ENCODE data around the gene LRRC3. TPM values are rescaled to one million over a fixed set of nuclear protein-coding genes. Genes with fewer than 3 reads are reported as not detected.

The LRRC3 gene
- total and polyA plus RNA-seq, 2 of the 4 experiments (the other 2 are of a cell fraction) = under 0.01 to 0.38 TPM

- no peak for ATAC-seq (ENCODE audit: low read depth)
- 53% methylated on average over 3 of the region's 14 CpGs; no CpG with 5 or more reads in 1 of the 2 experiments for WGBS, 2 experiments (ENCODE audit: extremely low coverage in 2 of 2, insufficient read length in 1 of 2)
- POLR2A ChIA-PET (ENCODE audit: unreplicated experiment) = no interaction called here
- Histone ChIP-seq H3K56ac (ENCODE audit: extremely low read depth, insufficient read depth, low read length) (no peak overlapping the region), H3K18ac (ENCODE audit: low read depth, low read length) (no peak overlapping the region), H3K4me3 (ENCODE audit: insufficient read depth, low read depth, low read length) (no peak overlapping the region), H3K4me2 (ENCODE audit: low read depth, low read length) (no peak overlapping the region), H2BK120ac (ENCODE audit: low read depth, low read length) (no peak overlapping the region), H3K9ac (ENCODE audit: low read depth, low read length) (no peak overlapping the region), H3K9me3 (ENCODE audit: control insufficient read depth, insufficient read depth, low read length) (peaks cover 31% of the 10 kb centered on the region), H2BK15ac (ENCODE audit: low read depth, low read length) (no peak overlapping the region), H4K5ac (ENCODE audit: low read depth, low read length) (no peak overlapping the region), H4K91ac (ENCODE audit: insufficient read depth, low read depth, low read length) (no peak overlapping the region), H3K4ac (ENCODE audit: low read depth, low read length) (no peak overlapping the region), H3K27ac (ENCODE audit: insufficient read depth, low read length) (no peak overlapping the region), H3K23ac (ENCODE audit: low read depth, low read length) (no peak overlapping the region), H2BK5ac (ENCODE audit: low read depth, low read length, poor library complexity, severe bottlenecking) (no peak overlapping the region), H3K27me3 (ENCODE audit: control insufficient read depth, insufficient read depth, low read length) (no peaks in the 10 kb centered on the region), H4K20me1 (ENCODE audit: insufficient read depth, low read length) (no peaks in the 10 kb centered on the region), H3K36me3 (ENCODE audit: control insufficient read depth, insufficient read depth, low read length) (no peaks in the 10 kb centered on the region), H2AK5ac (ENCODE audit: low read depth, low read length) (no peak overlapping the region), H3K14ac (replicated peaks; ENCODE audit: low read depth, low read length) (no peak overlapping the region), H3K79me1 (ENCODE audit: low read depth in 1 of 2, low read length in 2 of 2) (no peaks in the 10 kb centered on the region), H3K4me1 (ENCODE audit: control insufficient read depth, insufficient read depth, low read length) (no peaks in the 10 kb centered on the region), H3K9me1 (ENCODE audit: insufficient read depth, low read length) (no peaks in the 10 kb centered on the region), H2AK9ac (replicated peaks; ENCODE audit: low read depth, low read length, poor library complexity) (no peak overlapping the region), H2BK20ac (ENCODE audit: low read depth, low read length) (no peak overlapping the region), H2AFZ (replicated peaks; ENCODE audit: low read length, poor library complexity) (no peak overlapping the region), H4K8ac (ENCODE audit: low read depth in 2 of 2, low read length in 2 of 2) (no peak overlapping the region)
- no peak for TF ChIP-seq SMC3 (IDR thresholded peaks at IDR 0.05; ENCODE audit: low read depth, low read length)
- no peak for TF ChIP-seq CEBPB (IDR thresholded peaks at IDR 0.05; ENCODE audit: low read depth, low read length)
- TF ChIP-seq POLR2A (IDR thresholded peaks at IDR 0.05; ENCODE audit: low read depth, low read length) = no peak
- no peak for TF ChIP-seq FOS (IDR thresholded peaks at IDR 0.05; ENCODE audit: low read depth, low read length)
- TF ChIP-seq USF2 (IDR thresholded peaks at IDR 0.05; ENCODE audit: low read depth, low read length) = no peak
- no peak for TF ChIP-seq MAZ (IDR thresholded peaks at IDR 0.05; ENCODE audit: borderline replicate concordance, low read depth, low read length)
- no peak for TF ChIP-seq RFX5 (IDR thresholded peaks at IDR 0.05; ENCODE audit: low read depth, low read length)
- no peak for TF ChIP-seq MXI1 (IDR thresholded peaks at IDR 0.05; ENCODE audit: borderline replicate concordance, low read depth, low read length)
- no peak for TF ChIP-seq BHLHE40 (IDR thresholded peaks at IDR 0.05; ENCODE audit: low read depth, low read length)
- no peak for TF ChIP-seq NFE2L2 (IDR thresholded peaks at IDR 0.05; ENCODE audit: low read depth, low read length)
- TF ChIP-seq RAD21 (IDR thresholded peaks at IDR 0.05; ENCODE audit: low read length) = no peak
- no peak for TF ChIP-seq MAFK (IDR thresholded peaks at IDR 0.05; ENCODE audit: low read depth, low read length)
- no peak for TF ChIP-seq CHD1 (IDR thresholded peaks at IDR 0.05; ENCODE audit: low read depth, low read length)
- no peak for TF ChIP-seq RCOR1 (IDR thresholded peaks at IDR 0.05; ENCODE audit: insufficient replicate concordance, low read length)
- TF ChIP-seq CTCF (conservative IDR thresholded peaks at IDR 0.05; ENCODE audit: low read depth, low read length) = no peak
- no peak for TF ChIP-seq ELK1 (IDR thresholded peaks at IDR 0.05; ENCODE audit: borderline replicate concordance, low read depth, low read length)
- no peak for DNase-seq
- intact Hi-C loops (cut with micrococcal nuclease) = no loop called here
- CTCF ChIA-PET = no interaction called here
- dilution Hi-C loops (cut with HindIII; ENCODE audit: low sequenced_read_pairs, unreplicated experiment) = no loop called here
- no TSS peak for BruUV-seq (replicated peaks)
- in situ Hi-C loops (cut with MboI; ENCODE audit: low sequenced_read_pairs) = no loop called here
These were observed 34.7 kb upstream of the LRRC3 start for GRCh38 chr21:44420416-44421205.

Data from IMR-90 (cell line).